Activated CD4-positive, CD25-positive, alpha-beta regulatory T cell treated with anti-CD3 and anti-CD28 coated beads, Interleukin-2, amount 50 U/mL, for 72 hours (primary cell): Measurements from ENCODE around the gene TIGD2.

Source experiments
- DNase-seq: peaks from one replicate; pipeline ENCODE4 v3.0.0; 2021

The TIGD2 gene

DNA sequence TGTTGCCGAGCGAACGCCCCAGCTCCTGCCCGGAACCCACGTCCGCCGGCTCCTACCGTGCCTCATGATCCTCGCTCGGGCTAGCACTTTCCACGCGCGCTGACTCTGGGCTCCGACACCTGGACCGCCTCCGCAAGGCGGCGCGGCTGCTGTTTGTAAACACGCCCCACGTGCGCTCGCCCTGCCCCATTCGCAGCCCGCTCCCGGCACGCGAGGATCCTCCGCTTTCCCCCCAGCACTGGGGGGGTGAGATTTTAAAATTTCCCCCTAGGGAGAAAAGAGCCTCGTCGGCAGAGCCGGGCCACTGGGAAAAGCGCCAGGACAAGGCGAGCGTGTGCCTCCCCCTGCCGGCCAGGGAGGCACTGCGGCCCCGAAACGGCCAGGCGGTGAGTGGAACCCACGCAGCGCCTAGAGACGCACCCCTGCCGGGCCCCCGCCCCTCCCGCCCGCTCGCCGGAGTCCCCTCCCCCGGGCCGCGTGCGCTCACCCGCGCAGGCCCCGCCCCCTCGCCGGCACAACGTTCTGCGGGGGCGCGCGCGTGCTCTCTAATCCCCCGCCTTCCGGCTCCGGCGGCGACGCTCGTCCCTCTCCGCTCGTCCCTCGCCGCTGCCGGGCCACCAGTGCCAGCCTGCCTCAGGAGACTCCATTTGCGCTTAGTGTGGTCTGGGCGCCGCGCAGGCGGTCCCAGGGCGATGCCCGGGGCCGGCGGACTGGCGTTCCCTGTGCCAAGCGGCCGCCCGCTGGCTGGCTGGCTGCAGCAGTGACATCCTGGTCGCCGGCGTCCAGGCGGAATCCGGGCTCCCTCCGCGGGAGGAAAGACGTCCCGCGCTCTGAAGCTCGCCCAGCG, at the start of gene TIGD2:
TIGD2 (plus strand) TSS at position 548 of the 847 bp plus-strand sequence. CDS start 1,442 bp downstream, outside the sequence.
- peak; percentile 86 for DNase-seq

DNA sequence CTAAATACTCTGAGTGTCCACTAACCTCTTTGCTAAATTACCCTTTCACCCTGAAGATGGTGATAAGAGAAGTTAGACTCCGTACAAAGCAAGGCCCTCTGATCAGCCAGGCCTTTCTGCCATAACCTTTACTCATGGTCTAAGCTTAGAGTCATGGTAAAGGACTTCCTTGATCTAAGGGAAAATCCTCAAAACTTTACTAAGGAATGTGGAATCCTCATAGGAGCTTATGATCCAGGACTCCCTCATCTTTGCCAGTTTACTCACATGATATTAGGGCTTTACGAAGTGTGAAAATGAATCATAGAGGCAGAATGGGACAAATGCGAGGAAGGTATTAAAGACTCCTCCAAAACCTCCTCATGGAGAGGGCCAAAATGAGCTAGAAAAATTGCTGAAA, 46.5 kb upstream of the TIGD2 start:
- DNase-seq: no peak

DNA sequence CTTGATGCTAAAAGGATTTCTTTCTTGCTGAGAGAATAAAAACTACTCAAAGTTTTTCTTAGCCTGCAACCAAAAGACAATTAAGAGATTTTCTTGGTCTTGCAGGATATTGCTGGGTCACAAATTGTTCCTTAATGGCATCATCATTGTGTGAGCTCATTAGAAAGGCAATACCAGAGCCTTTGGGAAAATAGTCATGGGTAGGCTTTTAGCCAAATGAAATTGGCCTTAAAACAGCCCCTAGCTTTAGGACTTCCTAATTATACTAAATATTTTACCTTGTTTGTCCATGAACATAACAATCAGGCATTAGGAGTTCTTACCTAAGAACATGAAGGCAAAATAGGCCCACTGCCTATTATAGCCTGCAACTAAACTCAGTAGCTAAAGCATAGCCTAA, 43.9 kb upstream of the TIGD2 start:
- no peak for DNase-seq

DNA sequence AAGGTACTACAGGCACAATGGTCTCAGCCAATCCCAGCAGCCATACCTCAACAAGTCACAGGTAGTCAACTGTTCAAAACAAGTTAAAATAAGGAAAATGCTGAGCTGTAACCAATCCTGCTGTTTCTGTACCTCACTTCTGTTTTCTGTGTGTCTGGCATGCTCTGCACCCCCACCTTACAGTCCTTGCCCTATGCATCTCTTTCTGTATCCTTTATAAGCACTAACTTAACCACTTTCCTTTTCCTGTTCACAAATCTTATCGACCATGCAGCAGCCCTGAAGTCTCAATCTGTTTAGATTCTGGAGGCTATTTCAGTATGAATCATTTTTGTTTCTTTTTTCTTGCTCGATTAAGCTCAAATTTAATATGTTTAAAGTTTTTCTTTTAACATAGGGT, 41.9 kb upstream of the TIGD2 start:
- no peak for DNase-seq

DNA sequence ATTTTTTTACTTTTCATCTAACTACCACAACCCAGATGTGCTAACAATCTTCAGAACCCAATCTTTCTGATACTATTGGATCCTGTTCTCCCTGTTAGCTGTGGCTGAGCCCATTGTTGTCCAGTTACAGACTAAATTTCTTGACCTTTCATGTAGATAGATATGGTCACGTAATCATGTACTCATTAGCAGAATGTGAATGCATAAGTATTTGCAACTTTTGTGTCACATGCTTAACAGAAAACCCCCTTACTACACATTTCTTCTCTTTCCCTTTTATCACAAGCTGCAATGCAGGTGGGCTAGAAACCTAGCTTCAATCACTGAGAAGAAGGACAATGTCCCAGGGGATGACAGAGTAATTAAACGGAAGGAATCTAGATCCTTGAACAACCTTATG, 41.3 kb upstream of the TIGD2 start:
- no peak for DNase-seq

DNA sequence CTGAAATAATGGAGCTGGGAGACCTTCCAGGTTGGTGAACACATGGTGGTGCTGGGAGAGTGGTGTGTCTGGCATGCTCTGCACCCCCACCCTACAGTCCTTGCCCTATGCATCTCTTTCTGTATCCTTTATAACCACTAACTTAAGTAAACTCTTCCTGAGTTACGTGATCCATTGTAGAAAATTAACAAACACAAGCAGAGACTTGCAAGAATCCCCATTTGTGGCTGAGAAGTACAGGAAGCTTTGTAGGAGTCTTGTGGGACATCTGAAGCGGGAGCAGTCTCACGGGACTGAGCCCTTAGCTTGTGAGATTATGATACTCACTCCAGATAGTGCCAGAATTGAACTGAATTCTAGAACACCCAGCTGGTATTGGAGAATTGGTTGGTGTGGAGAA, 40.0 kb upstream of the TIGD2 start:
- DNase-seq: no peak

DNA sequence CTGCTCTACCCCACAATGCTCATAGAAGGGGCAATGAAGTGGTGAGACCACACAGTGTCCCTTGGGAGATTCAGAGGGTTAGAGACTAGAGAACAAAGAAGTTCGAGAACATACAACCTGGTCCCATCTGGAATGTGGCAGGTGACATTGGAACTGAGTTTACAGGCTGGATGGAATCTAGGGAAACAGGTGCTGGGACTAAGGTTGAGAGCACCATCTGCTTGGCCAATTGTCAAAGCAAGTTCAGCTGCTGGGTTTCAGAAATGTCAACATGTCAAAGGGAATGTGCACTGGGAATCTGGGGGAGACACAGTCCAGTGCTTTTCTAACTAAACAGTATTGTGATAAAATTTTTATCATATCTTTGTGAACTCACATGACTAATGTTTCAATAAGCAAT, 38.4 kb upstream of the TIGD2 start:
- DNase-seq: no peak

DNA sequence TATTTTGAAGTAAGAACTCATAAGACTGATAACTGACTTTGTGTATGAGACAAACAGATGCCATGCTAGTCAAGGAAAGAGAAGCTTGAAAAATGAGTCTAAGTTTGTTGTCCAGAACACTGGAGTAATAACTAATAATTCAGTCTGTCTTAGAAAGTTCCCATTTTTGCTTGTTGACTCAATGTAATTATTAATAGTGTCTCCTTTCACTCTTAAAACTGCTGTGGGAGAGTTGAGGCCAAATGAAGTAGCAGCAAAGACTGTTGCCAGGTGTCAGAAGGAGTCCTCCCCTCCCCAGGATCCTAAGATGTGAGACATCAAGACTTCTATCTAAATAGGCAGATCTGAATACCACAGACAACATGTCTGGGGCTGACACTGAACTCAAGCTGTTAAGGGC, 33.6 kb upstream of the TIGD2 start:
- DNase-seq: no peak

DNA sequence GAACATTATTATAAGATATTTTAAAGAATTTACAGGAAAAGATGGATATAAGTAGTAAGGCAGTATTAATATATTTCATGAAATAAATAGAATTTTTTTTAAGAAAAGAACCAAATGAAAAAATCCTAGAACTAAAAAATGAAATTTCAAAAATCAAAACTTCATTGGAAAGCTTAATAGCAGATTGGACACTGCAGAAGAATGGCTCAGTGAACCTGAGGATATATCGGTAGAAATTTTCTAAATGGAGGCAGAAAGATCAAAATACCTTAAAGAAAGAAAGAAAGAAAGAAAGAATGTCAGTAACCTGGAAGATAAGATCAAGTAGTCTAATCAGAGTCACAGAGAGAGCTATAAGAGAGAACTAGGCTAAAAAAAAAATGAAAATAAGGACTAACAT, 33.0 kb upstream of the TIGD2 start:
- DNase-seq: no peak

DNA sequence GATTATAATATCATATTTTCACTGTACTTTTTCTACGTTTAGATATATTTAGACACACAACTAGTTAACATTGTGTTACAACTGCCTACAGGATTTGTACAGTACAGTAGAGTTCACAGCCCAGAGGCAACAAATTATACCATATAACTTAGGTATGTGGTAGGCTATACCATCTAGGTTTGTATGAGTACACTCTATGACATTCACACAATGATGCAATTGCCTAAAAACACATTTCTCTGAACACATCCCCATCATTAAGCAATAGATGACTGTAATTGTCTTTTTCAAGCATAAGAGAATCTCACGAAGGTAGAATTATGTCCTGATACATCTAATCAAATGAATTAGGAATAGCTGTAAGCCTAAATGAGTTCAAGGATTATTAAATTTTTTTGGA, 12.3 kb upstream of the TIGD2 start:
- no peak for DNase-seq

DNA sequence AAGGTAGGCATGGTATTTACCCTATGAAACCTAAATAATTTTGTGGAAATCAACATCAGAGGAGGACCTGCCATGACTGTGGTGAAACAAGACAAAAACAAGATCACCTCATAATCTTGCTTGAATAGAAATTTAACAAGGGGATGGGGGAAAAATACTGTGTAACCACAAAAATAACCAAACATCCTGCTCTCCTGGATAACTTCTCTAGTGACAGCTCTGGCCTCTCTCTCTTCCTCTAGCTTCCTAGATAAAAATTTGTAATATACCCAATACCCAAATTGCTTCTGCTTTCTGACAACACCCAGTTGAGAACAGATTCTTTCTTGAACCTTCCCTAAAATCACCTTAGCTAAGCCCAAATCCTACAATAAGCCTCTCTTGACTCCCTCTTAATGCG, 11.9 kb upstream of the TIGD2 start:
- no peak for DNase-seq

DNA sequence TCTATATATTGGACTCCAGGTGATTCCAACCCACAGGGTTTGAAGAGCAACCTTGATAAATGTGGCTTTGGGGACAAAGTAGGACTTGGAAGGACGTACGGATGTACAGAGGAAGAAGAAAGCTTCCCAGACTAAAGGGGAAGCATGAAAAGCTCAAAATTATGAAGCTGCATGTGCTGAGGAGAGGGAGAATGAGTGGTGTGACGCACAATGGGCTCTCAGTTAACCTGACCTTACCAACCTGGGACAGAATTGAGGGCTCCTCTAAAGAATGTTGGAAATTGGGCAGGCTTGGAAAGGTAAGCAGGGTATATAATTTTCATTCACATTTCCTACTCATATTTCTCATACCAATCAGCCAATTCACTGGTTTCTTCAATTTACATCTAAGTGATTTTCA, 10.5 kb upstream of the TIGD2 start:
- no peak for DNase-seq

DNA sequence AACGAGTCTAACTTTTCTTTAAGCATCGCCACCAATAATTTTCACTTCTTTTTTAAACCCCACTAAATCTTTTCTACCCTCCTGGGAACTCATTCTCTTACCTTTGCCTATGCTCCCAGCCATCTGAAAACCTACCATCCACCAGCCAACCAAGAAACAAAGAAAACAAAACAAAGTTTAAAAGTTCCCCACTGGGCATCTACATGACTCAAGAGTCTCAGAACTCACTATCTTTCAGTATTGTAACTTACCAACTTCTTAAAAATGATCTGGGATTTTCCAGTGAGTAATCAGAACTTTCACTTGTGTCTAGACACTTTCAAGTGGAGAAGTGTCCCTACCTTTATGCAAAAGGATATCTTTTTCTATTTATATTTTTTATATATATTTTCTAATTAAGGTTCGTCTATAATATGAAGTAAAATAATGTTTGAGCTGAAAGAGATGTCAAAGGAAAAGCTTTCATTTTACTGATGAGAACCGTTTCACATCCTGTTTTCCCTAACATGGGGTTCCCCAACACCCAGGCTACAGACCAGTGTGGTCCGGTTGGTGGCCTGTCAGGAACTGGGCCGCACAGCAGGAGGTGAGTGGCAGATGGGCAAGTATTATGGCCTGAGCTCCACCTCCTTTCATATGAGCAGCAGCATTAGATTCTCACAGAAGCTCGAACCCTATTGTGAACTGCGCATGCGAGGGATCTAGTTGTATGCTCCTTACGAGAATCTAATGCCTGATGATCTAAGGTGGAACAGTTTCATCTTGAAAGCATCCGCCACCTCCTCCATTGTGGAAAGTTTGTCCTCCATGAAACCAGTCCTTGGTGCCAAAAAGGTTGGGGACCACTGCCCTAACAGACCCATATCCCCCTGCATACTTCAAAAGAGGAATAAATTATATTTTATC, 9.8 kb upstream of the TIGD2 start:
- DNase-seq: no peak

DNA sequence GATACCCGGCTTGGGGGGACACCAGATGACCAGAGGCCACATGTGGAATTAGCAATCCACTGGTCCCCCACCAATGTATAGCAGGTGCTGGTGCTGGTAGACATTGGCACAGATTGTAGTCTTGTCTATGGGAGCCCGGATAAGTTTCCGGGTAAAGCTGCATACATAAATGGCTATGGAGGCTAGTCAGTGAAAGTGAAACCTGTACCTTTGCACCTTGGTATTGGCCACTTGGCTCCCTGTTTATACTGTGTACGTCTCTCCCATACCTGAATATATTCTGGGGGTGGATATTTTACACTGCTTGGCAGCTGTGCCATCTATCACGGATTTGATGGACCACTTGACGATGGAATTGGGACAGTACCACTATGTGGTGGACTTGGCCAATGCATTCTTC, 5.6 kb upstream of the TIGD2 start:
- DNase-seq: no peak

DNA sequence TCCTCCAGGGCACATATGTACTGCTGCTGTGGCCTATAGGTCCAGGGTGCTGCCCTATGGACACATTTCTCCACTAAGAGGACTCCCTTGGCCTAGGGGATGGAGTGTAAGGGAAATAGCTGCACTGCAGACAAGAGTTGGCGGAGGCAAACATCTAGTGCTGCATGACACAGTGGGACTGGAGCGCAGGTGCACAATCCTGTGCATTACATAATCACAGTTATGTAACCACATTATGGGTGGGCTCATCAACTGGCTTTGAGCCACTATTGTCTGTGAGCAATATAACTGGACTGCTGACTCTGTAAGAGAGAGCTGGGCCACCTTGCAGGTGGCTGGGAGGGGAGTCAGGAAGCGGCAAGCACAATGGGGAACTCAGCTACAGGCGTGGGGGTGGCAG, 3.2 kb upstream of the TIGD2 start:
- DNase-seq: no peak

DNA sequence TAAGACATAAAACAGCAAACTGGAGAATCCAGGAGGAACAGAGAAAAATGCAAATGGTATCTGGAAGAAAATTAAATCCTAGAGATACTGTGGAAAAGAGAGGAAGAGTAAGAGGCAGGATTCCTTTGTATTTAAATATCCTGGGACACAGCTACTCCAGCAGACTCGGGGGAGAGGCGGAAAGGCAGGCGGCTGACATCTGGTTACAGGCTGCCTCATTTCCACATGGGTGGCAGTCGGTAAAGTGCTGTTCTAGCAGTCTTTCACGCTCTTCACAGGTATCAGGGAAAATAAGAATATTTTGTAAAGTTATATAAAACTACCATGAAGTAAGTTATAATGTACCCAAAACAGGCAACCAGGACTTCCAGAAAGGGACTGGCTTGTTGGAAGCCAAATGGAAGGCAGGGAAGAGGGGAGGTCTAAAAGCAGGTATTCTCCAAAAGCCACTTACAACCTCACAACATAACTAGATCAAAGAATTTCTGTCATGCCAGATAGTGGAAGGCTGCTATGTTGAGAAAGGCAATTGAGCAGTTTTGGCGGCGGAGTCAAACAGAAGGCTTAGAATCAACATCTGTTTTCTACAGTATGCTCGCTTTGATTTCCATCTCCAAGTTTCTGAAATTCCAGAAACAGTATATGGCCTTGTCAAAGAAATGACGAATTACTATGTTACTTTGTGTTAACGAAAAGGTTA, 1.3 kb upstream of the TIGD2 start:
- DNase-seq: no peak

DNA sequence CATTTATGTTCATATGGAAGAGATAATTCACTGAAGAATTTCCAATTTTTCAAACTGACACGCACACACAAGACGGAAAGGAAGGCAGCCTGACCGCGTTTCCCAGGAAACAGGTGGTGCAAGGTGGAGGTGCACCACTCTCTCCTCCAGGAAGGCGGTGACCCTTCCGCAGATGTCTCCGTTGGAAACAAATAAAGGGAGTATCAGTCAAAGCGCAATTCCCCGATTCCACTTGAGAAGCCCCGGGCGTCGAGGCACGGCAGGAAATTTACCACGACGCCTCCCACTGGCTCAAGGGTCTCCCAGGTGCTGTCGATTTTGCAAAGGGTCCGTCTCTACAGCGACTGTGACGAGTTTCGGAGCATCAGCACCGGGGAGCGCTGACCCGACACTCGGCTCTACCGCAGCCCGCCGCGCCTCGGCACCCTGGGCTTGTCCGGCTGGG, 770 bp upstream of the TIGD2 start:
- no peak for DNase-seq

DNA sequence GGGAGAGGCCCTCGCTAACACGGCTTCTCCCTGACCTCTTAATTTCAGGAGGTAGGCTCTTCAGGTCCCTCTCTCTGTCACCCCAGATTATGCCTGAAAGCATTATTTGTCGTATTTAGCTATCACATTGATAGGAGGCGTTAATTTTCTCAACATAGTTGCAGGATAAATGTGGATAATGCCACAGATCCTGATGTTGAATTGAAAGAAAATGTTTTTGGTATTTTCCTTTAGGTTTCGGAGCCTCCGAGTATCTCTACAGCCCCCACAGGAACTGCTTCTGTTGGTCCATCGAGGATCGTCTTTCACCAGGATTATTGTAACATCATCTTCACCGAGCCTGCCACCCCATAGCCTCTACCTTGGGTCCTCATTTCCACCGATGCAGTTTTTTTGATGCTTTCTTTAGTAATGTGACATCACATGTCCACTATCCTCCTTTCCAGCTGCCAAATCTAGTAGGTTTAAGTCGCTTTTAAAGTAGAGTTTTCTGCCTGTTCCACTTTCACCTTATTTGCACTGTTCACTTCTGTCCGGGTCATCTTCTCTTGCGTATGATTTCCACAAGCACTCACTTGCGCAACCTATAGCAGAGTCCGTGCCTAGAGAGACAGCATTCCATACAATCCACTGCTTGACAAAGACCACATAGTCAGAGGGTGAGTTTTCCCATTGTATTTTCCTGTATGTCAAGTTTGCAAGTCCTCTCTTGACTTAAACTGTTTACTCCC, 665 bp downstream of the TIGD2 start:
- no peak for DNase-seq

DNA sequence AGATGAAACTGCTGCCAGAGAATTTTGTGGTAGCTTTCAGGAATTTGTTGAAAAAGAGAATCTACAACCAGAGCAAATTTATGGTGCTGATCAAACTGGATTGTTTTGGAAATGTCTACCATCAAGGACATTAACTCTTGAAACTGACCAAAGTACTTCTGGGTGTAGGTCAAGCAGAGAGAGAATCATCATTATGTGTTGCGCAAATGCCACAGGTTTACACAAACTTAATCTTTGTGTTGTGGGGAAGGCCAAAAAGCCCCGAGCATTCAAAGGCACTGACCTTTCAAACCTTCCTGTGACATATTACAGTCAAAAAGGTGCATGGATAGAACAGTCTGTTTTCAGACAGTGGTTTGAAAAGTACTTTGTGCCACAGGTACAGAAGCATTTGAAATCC, 2.1 kb downstream of the TIGD2 start:
- no peak for DNase-seq

DNA sequence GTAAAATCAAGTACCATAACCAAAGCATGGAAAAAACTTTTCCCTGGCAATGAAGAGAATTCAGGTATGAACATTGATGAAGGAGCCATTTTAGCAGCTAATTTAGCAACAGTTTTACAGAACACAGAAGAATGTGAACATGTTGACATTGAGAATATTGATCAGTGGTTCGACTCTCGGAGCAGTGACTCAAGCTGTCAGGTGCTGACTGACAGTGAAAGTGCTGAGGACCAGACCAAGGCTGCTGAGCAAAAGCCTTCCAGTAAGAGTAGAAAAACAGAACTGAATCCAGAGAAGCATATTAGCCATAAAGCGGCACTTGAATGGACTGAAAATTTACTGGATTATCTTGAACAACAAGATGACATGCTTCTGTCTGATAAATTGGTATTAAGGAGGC, 2.8 kb downstream of the TIGD2 start:
- no peak for DNase-seq

DNA sequence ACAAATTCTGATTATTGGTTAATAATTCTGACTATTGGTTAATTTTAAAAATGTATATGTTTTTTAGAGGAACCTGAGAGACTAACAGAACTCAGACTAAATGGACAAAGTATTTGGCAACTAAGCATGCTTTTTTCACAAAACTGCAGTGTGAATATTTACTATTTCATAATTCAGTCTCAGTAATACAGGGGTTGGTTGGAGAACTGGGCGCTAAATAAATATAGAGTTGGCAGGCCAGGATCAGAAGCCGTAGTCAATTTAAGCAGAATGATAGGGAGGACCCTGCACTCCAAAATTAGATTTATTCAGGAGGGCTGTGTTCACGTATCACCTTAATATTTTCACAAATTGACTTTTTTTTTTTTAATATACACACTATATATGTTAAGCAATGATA, 5.8 kb downstream of the TIGD2 start:
- no peak for DNase-seq

DNA sequence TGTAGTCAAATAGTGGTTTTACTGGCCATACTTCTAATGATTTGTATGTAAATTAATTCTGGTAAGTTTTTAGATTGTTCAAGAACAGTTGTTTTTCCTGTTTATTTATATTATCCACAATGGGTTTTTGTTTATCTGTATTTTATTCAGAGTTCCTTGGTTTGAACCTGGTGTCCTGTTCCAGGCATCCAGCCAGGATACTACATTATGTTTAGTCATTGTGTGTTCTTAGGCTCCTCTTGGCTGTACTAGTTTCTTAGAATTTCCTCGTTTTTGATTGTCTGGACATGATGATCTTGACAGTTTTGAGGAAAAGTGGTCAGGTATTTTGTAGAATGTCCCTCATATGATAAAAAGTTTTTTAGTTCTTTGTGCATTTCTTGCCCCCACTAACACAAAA, 7.8 kb downstream of the TIGD2 start:
- DNase-seq: no peak

DNA sequence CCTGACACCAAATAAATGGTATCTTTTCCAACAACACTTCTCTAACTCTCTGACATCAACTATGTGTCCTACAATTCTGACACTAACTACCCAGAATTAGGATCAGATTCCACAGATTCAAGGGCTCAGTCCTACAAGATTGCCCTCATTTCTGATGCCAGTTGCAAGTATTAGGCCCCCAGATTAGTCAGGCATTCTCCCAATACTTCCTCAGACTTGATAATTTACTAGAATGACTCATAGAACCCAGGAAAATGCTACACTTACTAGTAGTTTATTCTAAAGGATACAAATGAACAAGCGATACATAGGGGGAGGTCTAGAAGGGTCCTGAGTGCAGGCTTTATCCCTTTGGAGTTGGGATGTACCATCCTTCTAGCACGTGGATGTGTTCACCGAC, 8.5 kb downstream of the TIGD2 start:
- DNase-seq: no peak
